HEK293T (cell line): ENCODE measurements around the gene ACVR2A.

Experiments used
- ARNT ChIP-seq: fragments of 450-650 bp; IDR thresholded peaks from 2 replicates; pipeline ENCODE4 v1.6.1; 2017; ENCODE audit warnings: mild to moderate bottlenecking
- ELF4 ChIP-seq: fragments of 450-650 bp; IDR thresholded peaks from 2 replicates; pipeline ENCODE4 v1.6.1; 2017; ENCODE audit warnings: antibody characterized with exemption
- FOXA1 ChIP-seq: fragments of 450-650 bp; IDR thresholded peaks from 2 replicates; pipeline ENCODE4 v1.6.1; 2016; ENCODE audit warnings: mild to moderate bottlenecking
- FOXK2 ChIP-seq: fragments of 450-650 bp; IDR thresholded peaks from 2 replicates; pipeline ENCODE4 v1.6.1; 2016; ENCODE audit warnings: mild to moderate bottlenecking
- FOXM1 ChIP-seq: fragments of 450-650 bp; IDR thresholded peaks from 2 replicates; pipeline ENCODE4 v1.6.1; 2017; ENCODE audit warnings: mild to moderate bottlenecking, borderline replicate concordance
- TARDBP ChIP-seq: fragments of 450-650 bp; IDR thresholded peaks from 2 replicates; pipeline ENCODE4 v1.6.1; 2016

DNA sequence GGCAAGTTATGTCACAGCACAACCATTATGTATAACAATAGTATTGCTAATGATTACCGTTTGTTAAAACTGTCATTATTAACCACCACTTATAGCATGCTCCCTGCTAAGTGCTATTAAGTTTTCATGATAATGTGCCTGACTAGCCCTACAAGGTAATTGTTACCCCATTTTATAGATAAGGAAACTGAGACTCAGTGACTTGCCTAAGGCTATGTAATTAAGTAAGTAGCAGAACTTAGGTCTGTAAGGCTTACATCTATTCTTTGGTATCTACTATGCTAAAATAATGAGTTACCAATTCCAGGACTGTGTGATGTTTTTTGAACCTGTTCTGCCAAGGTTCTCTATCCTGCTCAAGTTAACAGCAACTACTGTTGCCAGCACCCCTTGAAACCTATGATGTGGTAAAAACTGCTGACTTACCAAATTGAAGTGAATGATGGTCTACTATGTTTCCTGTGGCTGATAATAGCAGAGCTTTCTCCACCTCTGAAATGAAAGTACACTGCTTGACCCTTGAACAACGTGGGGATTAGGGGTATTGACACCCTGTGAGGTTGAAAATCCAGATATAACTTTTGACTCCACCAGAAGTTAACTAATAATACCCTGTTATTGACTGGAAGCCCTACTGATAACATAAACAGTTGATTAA lies 18.2 kb downstream of the ACVR2A start:
- TF ChIP-seq FOXA1 (no peak), ARNT (no peak), FOXK2 (no peak), FOXM1 (no peak), ELF4 (no peak), TARDBP (no peak)
